ENCODE results near the gene TTLL8.

TTLL8 gene

DNA sequence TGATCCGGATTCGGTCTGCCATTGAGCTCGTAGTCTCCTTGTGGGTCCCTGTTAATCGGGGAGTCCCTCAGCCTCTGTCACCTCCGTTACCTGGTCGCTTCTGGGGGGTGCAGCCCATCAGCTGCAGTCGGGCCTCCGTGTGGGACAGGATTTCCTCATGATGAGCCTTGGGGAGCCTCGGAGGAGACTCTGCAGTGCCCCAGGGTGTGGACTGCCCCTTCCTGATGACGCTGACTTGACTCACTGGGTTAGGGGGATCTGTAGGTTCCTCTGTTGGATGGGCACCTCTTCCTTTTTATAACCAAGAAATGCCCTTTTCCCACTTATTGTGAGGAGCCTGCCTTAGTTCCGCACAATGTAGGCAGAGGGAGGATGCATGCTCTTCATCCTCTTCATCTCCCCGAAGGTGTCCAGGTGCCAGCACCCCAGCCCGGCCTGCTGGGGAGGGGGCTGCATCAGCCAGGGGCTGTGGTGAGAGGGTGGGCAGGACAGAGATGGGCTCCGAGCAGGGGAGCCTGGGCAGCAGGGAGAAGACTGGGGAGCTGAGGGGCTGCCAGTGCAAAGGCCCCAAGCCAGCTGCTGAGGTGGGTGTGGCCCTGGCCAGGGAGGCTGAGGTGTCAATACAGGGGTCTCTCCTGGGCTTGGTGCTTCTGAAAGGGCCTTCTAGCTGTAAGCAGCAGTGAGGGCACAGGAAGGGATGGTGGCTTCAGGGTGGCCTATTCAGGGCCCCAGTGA lies 13.5 kb upstream of the TTLL8 start:
- H3K4me3 ChIP-seq (replicated peaks; ENCODE audit: low read depth, low read length): no peak overlapping the region
- TF ChIP-seq CTCF (IDR thresholded peaks at IDR 0.05; ENCODE audit: low read depth, low read length, missing control alignments): no peak
- DNase-seq (ENCODE audit: extremely low read depth, low read depth): no peak

GRCh38 chr22:50070366-50070765 lies 12.3 kb upstream of the TTLL8 start:
- no peak for TF ChIP-seq CTCF (IDR thresholded peaks at IDR 0.05; ENCODE audit: low read depth, low read length, missing control alignments)
- H3K4me3 ChIP-seq (replicated peaks; ENCODE audit: low read depth, low read length): no peak overlapping the region
- no peak for DNase-seq (ENCODE audit: extremely low read depth, low read depth)

DNA sequence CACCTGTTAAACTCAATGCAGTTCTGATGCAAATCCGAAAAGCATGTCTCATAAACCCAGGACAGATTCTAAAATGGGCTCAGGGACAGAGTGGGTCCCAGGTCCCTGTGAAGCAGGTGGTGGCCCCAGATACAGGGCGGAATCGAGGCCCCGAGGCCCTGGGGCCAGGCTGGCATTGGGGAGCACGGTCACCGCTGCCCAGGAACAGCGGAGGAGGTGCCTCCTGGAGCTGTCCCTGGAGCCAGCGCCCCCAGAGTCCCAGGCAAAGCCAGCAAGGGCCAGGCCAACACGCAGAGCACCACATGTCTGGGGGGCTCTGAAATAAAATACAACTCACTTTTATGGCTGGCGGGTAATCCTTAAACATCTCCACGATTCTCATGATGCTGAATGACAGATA lies 10.0 kb upstream of the TTLL8 start:
- H3K4me3 ChIP-seq (replicated peaks; ENCODE audit: low read depth, low read length): no peak overlapping the region
- no peak for DNase-seq (ENCODE audit: extremely low read depth, low read depth)
- TF ChIP-seq CTCF (IDR thresholded peaks at IDR 0.05; ENCODE audit: low read depth, low read length, missing control alignments): no peak

- no peak for DNase-seq (ENCODE audit: extremely low read depth, low read depth)
- H3K4me3 ChIP-seq (replicated peaks; ENCODE audit: low read depth, low read length): no peak overlapping the region
- no peak for TF ChIP-seq CTCF (IDR thresholded peaks at IDR 0.05; ENCODE audit: low read depth, low read length, missing control alignments)
Measured at GRCh38 chr22:50067244-50067643, 9.1 kb upstream of the TTLL8 start.

DNA sequence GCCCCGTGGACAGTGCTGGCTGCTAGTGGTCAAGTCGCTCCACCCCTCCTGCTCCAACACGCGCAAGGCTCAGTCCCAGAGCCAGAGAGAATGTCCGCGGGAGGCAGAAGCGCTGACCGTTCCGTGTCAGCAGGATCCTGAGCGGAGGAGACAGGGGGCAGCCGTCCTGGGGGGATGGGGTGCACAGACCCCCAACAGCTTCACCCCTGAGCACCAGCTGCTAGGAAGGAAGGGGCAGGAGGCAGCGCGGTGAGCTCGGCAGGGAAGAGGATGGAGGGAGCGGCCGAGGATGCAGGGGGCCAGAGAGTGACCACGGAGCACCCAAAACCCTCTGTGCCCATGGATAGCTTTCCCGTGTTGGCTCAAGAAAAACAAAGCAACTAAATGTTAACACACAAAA lies 6.4 kb upstream of the TTLL8 start:
- no peak for TF ChIP-seq CTCF (IDR thresholded peaks at IDR 0.05; ENCODE audit: low read depth, low read length, missing control alignments)
- no peak overlapping the region for H3K4me3 ChIP-seq (replicated peaks; ENCODE audit: low read depth, low read length)
- DNase-seq (ENCODE audit: extremely low read depth, low read depth): no peak

- no peak overlapping the region for H3K4me3 ChIP-seq (replicated peaks; ENCODE audit: low read depth, low read length)
- TF ChIP-seq CTCF (IDR thresholded peaks at IDR 0.05; ENCODE audit: low read depth, low read length, missing control alignments): no peak
- DNase-seq (ENCODE audit: extremely low read depth, low read depth): no peak
Measured at GRCh38 chr22:50063589-50064393, 5.7 kb upstream of the TTLL8 start.

Measured in HFF-Myc (cell line).